MM.1S (cell line): ENCODE data around the gene DZANK1.

Experiments
- EZH2 ChIP-seq: fragments of 300-600 bp; sonication (generic); optimal IDR thresholded peaks from 2 replicates; pipeline ENCODE3; 2017; ENCODE audit warnings: low read depth, mild to moderate bottlenecking, antibody characterized with exemption, low read length, mixed read lengths
- EZH2phosphoT487 ChIP-seq: fragments of 300-600 bp; sonication (generic); IDR thresholded peaks from 2 replicates; pipeline ENCODE4 v1.6.1; 2018; ENCODE audit warnings: antibody characterized with exemption, low read length
- TF ChIP-seq, protein P1 (sequence below): fragments of 300-600 bp; sonication (generic); IDR thresholded peaks from 2 replicates; pipeline ENCODE4 v1.5.1; 2016; ENCODE audit warnings: antibody characterized with exemption, low read length, mixed read lengths

DNA sequence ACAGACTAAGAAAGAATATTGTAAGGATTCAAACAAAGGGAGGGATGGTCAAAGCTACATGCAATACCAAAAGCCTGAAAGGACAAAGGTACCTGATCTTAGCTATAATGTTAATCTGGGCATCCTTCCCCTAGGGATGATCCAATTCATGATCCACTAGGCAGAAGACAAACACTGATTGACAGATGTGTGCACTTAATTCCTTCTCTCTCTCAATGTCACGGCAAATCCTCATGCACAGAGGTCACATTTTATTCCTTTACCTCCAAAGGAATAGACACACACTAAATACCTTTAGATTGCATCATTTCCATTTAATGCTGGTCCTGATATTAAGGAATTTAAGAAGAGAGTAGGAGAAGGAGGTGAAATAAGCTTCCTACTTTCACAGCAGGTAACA lies 105.2 kb downstream of the DZANK1 start:
- TF ChIP-seq, protein P1, sequence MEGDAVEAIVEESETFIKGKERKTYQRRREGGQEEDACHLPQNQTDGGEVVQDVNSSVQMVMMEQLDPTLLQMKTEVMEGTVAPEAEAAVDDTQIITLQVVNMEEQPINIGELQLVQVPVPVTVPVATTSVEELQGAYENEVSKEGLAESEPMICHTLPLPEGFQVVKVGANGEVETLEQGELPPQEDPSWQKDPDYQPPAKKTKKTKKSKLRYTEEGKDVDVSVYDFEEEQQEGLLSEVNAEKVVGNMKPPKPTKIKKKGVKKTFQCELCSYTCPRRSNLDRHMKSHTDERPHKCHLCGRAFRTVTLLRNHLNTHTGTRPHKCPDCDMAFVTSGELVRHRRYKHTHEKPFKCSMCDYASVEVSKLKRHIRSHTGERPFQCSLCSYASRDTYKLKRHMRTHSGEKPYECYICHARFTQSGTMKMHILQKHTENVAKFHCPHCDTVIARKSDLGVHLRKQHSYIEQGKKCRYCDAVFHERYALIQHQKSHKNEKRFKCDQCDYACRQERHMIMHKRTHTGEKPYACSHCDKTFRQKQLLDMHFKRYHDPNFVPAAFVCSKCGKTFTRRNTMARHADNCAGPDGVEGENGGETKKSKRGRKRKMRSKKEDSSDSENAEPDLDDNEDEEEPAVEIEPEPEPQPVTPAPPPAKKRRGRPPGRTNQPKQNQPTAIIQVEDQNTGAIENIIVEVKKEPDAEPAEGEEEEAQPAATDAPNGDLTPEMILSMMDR: no peak
- no peak for TF ChIP-seq EZH2phosphoT487
- no peak for TF ChIP-seq EZH2
